CD4-positive, alpha-beta T cell treated with Interleukin-2 at 100 ng/mL for 4 hours (primary cell): ENCODE data around the gene PNMA1.
A peak's percentile ranks its signal among the peaks of the same experiment; 100 is the strongest.
"Not testable (repeated sequence)": the region's sequence is repeated elsewhere in the genome, so short reads cannot be mapped to it uniquely, and the experiment has no call there.

Experiments used
- DNase-seq: peaks from one replicate; pipeline ENCODE4 v3.0.0-alpha.2; 2020; ENCODE audit warnings: low spot score

Gene PNMA1

GRCh38 chr14:73715707-73716106 is 1.5 kb upstream of the PNMA1 start:
- DNase-seq: no peak

DNA sequence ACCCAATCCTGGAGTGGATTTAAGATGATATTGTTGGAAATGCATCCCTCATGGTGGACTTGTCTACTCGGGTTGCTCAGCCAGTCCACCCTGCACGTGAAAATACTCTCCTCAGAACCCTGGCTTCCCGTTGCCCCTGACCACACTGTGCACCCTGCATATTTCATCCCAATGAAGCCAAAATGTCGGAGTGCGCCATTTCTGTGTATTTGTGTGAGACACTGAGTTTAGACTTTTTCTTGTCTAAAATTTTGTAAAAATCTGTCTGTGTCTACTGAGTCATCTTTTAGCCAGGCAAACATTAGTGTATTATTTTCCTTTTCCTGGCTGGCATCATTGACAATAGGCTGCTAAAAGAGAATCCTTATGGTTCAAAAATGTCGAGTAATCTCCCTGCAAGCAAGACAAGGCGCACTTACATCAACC is 485 bp upstream of the PNMA1 start:
- no peak for DNase-seq

DNA sequence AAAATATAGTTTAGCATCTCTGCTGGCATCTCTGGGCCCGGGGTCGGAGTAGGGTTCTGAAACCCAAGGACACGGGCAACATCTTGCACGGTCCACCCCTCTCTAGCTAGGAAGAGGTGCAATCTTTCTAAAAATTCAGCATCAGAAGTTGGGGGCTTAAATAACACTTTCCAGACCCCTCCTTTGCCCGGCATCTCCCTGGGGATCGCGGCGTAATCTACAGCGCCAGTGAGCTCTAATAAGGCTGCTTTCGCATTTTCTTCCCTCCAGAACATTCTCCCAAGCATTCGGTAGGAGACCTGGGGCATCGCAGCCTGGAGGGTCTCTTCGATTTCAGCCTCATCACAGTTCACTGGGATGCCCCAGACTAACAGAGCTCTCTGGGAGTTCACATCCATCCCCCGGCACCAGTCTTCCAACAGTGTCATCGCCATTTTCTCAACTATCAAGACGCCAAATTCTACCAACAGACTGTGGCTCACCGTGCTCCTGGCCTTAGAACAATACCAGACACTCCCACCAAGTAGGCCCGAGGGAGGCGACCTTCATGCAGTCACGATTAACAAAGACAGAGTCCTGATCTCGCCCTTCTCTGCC is 880 bp downstream of the PNMA1 start:
- DNase-seq: no peak

GRCh38 chr14:73712540-73713180 is 1.5 kb downstream of the PNMA1 start:
- no peak for DNase-seq

GRCh38 chr14:73712071-73712506 is 2.1 kb downstream of the PNMA1 start:
- DNase-seq: peak; percentile 38

GRCh38 chr14:73710737-73711136 is 3.4 kb downstream of the PNMA1 start:
- DNase-seq: no peak

DNA sequence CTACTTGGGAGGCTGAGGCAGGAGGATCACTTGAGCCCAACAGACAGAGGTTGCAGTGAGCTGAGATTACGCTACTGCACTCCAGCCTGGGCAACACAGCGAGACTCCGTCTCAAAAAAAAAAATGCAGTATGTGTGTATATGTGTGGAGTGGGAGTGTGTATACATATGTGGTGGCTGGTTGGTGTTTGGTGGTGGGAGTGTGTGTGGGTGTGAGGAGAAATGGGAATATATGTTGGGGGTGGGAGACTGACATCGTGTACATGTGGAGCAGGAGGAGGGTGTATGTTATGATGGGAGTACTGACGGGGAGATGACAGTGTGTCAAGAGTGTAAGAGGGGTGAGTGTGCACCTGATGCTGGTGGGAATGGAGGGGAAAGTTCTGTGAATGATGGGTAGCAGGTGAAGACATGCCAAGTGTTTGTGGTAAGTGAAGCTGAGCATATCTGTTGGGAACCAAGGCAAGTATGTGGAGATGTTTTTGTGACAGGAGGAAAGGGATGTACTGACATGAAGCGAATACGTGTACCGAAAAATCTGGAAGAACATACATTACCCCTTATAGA is 4.2 kb downstream of the PNMA1 start:
- DNase-seq: no peak

- not testable (repeated sequence) for DNase-seq
These were observed 6.1 kb downstream of the PNMA1 start for GRCh38 chr14:73708076-73708475.

- DNase-seq: no peak
These were observed 13.9 kb downstream of the PNMA1 start for GRCh38 chr14:73700325-73700724.

- peak; percentile 21 for DNase-seq
These were observed 17.5 kb downstream of the PNMA1 start for GRCh38 chr14:73696466-73697400.

DNA sequence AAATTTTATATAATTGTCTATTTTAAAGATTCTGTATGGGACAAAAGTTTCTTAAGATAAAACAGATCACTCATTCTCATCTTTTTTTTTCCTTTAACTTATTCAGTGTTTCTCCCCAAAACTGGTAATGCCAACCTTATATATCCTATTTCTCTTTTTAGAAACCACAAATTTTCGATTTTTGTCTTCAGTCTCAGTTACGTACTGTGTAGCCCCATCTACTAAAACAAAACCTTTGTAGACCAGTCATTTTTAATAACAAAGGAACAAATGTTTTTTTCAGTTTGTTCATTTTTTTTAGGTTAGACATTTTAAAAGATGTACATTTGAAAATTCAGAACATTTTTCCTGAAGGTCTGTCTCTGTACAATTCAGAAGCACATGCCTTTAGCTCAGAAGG is 18.2 kb downstream of the PNMA1 start:
- DNase-seq: no peak

DNA sequence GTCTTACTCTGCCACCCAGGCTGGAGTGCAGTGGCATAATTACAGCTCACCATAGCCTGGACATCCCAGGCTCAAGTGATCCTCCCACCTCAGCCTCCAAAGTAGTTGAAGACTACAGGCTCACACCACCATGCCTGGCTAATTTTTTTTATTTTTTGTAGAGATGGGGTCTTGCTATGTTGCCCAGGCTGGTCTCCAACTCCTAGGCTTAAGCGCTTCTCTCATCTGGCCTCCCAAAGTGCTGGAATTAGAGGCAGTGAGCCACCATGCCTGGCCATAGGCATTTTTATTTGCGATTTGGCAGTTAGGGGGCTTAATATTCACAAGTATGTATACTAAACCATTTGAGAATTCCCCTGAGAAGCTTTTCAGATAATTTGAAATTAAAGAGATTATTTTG is 19.1 kb downstream of the PNMA1 start:
- DNase-seq: no peak

- DNase-seq: no peak
These were observed 20.1 kb downstream of the PNMA1 start for GRCh38 chr14:73694083-73694482.

DNA sequence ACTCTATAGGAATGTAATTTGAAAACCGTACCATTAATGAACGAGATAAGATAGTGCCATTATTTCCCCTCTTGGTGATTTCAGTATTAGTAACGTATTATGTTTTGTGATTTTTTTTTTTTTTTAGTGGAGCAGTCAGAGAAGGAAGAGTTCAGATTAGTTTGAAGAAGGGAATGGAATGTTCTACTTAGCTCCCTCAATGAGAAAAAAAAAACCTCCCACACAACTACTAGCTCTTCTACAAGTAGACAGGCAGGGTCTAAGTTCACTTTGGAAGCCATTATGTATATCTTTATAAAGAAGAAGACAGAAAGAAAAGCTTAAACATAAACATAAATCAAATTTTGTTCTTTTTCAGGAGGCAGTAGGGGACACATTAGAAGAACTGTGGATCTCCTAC is 27.3 kb downstream of the PNMA1 start:
- DNase-seq: no peak

GRCh38 chr14:73685328-73685727 is 28.9 kb downstream of the PNMA1 start:
- DNase-seq: no peak

GRCh38 chr14:73684627-73685026 is 29.6 kb downstream of the PNMA1 start:
- DNase-seq: no peak

DNA sequence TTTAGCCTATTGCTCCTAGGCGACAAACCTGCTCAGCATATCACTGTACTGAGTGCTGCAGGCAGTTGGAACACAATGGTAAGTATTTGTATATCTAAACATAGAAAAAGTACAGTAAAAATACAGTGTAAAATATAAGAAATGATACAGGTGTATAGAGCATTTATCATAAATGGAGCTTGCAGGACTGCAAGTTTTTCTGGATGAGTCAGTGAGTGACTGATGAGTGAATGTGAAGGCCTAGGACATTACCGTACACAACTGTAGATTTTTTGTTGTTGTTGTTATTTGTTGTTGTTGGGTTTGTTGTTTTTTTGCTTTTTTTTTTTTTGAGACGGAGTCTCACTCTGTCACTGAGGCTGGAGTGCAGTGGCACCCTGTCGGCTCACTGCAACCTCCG is 33.4 kb downstream of the PNMA1 start:
- no peak for DNase-seq

- DNase-seq: no peak
These were observed 35.5 kb downstream of the PNMA1 start for GRCh38 chr14:73678698-73679097.

GRCh38 chr14:73674986-73675385 is 39.2 kb downstream of the PNMA1 start:
- DNase-seq: no peak

- no peak for DNase-seq
These were observed 46.3 kb downstream of the PNMA1 start for GRCh38 chr14:73667854-73668253.

DNA sequence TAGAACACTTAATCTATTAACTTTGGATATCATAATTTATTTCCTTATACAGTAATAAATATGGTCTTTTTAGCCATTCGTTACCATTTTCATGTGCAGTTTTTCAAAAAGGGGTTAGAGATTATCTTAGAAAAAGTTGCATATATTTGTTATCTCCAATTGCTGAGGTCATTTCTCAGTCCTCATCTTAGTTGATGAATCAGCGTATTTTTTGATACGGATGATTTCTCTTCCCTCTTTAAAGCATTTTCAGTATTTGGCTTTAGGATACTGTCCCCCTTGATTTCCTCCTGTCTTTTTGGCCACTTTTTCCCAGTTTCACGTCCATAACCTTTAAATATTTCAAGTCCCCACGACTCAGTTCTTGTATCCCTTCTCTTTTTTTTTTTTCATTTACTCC is 47.6 kb downstream of the PNMA1 start:
- DNase-seq: no peak

GRCh38 chr14:73665130-73665529 is 49.1 kb downstream of the PNMA1 start:
- DNase-seq: no peak
